Iris pigment epithelial cell (primary cell): ENCODE results near the gene NLGN1.
"Not testable (repeated sequence)": the region's sequence is repeated elsewhere in the genome, so short reads cannot be mapped to it uniquely, and the experiment has no call there.

Experiments used
- DNase-seq: peaks from one replicate; pipeline ENCODE4 v3.0.0-alpha.2; 2011; ENCODE audit warnings: low read depth

Gene NLGN1

GRCh38 chr3:173429527-173429926 is 32.0 kb downstream of the NLGN1 start:
- no peak for DNase-seq

- no peak for DNase-seq
Observed at GRCh38 chr3:173430576-173430975, 33.0 kb downstream of the NLGN1 start.

GRCh38 chr3:173439004-173439403 is 41.5 kb downstream of the NLGN1 start:
- no peak for DNase-seq

- no peak for DNase-seq
Observed at GRCh38 chr3:173440514-173440913, 43.0 kb downstream of the NLGN1 start.

- not testable (repeated sequence) for DNase-seq
Observed at GRCh38 chr3:173451561-173451960, 54.0 kb downstream of the NLGN1 start.

- DNase-seq: no peak
Observed at GRCh38 chr3:173463250-173463649, 65.7 kb downstream of the NLGN1 start.

- peak; percentile 44 for DNase-seq
Observed at GRCh38 chr3:173465112-173465511, 67.6 kb downstream of the NLGN1 start.

GRCh38 chr3:173465898-173466678 is 68.5 kb downstream of the NLGN1 start:
- DNase-seq: no peak

- DNase-seq: no peak
Observed at GRCh38 chr3:173467501-173467900, 70.0 kb downstream of the NLGN1 start.

- no peak for DNase-seq
Observed at GRCh38 chr3:173473237-173473636, 75.7 kb downstream of the NLGN1 start.

- DNase-seq: no peak
Observed at GRCh38 chr3:173479301-173479700, 81.8 kb downstream of the NLGN1 start.

- DNase-seq: peak; percentile 16
Observed at GRCh38 chr3:173501931-173502489, 104.5 kb downstream of the NLGN1 start.

- DNase-seq: peak; percentile 36
Observed at GRCh38 chr3:173502983-173503568, 105.5 kb downstream of the NLGN1 start.

- no peak for DNase-seq
Observed at GRCh38 chr3:173510565-173510964, 113.0 kb downstream of the NLGN1 start.

GRCh38 chr3:173513123-173513522 is 115.6 kb downstream of the NLGN1 start:
- DNase-seq: no peak

GRCh38 chr3:173529062-173529711 is 131.6 kb downstream of the NLGN1 start:
- peak; percentile 10 for DNase-seq

- no peak for DNase-seq
Observed at GRCh38 chr3:173531602-173532001, 134.1 kb downstream of the NLGN1 start.

- no peak for DNase-seq
Observed at GRCh38 chr3:173538410-173538809, 140.9 kb downstream of the NLGN1 start.

- DNase-seq: not testable (repeated sequence)
Observed at GRCh38 chr3:173545590-173545989, 148.0 kb downstream of the NLGN1 start.

GRCh38 chr3:173547070-173547469 is 149.5 kb downstream of the NLGN1 start:
- no peak for DNase-seq

- DNase-seq: no peak
Observed at GRCh38 chr3:173548261-173548660, 150.7 kb downstream of the NLGN1 start.

- no peak for DNase-seq
Observed at GRCh38 chr3:173552526-173552925, 155.0 kb downstream of the NLGN1 start.
